ELR (cell line): ENCODE data around the gene TROAP.

Experiments used
- DNase-seq: peaks from one replicate; pipeline ENCODE4 v3.0.0-alpha.2; 2015; ENCODE audit warnings: low read depth

The TROAP gene

GRCh38 chr12:49342066-49342913 lies 19.2 kb downstream of the TROAP start:
- DNase-seq = peak; percentile 87

GRCh38 chr12:49342914-49343731 lies 20.1 kb downstream of the TROAP start:
- no peak for DNase-seq

- no peak for DNase-seq
These were observed 21.5 kb downstream of the TROAP start for GRCh38 chr12:49344486-49345050.

GRCh38 chr12:49345051-49345824 lies 22.2 kb downstream of the TROAP start:
- peak; percentile 37 for DNase-seq

GRCh38 chr12:49345825-49346658 lies 23.0 kb downstream of the TROAP start:
- DNase-seq = no peak

- peak; percentile 46 for DNase-seq
These were observed 23.7 kb downstream of the TROAP start, which contains the start of gene DNAJC22 for GRCh38 chr12:49346659-49347310. TSS of gene DNAJC22 (plus strand) at chr12:49346888. CDS start at chr12:49348873, 1,985 bp downstream.

GRCh38 chr12:49347311-49348193 lies 24.5 kb downstream of the TROAP start:
- peak; percentile 88 for DNase-seq

- no peak for DNase-seq
These were observed 25.7 kb downstream of the TROAP start for GRCh38 chr12:49348781-49349180.

- DNase-seq = no peak
These were observed 26.2 kb downstream of the TROAP start for GRCh38 chr12:49349266-49349665.

- DNase-seq = no peak
These were observed 29.3 kb downstream of the TROAP start for GRCh38 chr12:49352351-49352750.

- no peak for DNase-seq
These were observed 32.9 kb downstream of the TROAP start for GRCh38 chr12:49355913-49356312.

GRCh38 chr12:49357103-49357678 lies 34.1 kb downstream of the TROAP start:
- peak; percentile 84 for DNase-seq

- DNase-seq = peak; percentile 78
These were observed 35.6 kb downstream of the TROAP start for GRCh38 chr12:49358483-49359141.

- DNase-seq = no peak
These were observed 36.6 kb downstream of the TROAP start for GRCh38 chr12:49359671-49360070.

GRCh38 chr12:49362077-49362476 lies 39.0 kb downstream of the TROAP start:
- DNase-seq = no peak

GRCh38 chr12:49364989-49365388 lies 41.9 kb downstream of the TROAP start:
- peak; percentile 91 for DNase-seq

GRCh38 chr12:49365542-49365941 lies 42.5 kb downstream of the TROAP start:
- DNase-seq = peak; percentile 94

GRCh38 chr12:49366096-49366651 lies 43.1 kb downstream of the TROAP start:
- no peak for DNase-seq
